ENCODE results near the gene HAS3. TPM values are rescaled to one million over a fixed set of nuclear protein-coding genes. Genes with fewer than 3 reads are reported as not detected.

Gene HAS3
- polyA plus RNA-seq, 1 donor (not counting 4 experiments of a cell fraction or from before 2014, with no cell fraction given) = 132 TPM

GRCh38 chr16:69064124-69064763, 41.2 kb upstream of the HAS3 start:
- Histone ChIP-seq H3K27me3 (ENCODE audit: control insufficient read depth, extremely low read depth, insufficient read depth, low read length) (no peaks in the 10 kb centered on the region), H4K20me1 (ENCODE audit: control insufficient read depth, extremely low read depth, insufficient read depth, low read length) (no peaks in the 10 kb centered on the region), H3K4me1 (ENCODE audit: control insufficient read depth, extremely low read depth, insufficient read depth, low read length) (peaks cover 7% of the 10 kb centered on the region), H2AFZ (ENCODE audit: control insufficient read depth, low read length) (no peak overlapping the region), H3K4me2 (ENCODE audit: control insufficient read depth, extremely low read depth, insufficient read depth, low read depth, low read length) (peak overlapping the region; percentile 30), H3K36me3 (ENCODE audit: control insufficient read depth in 2 of 2, extremely low read depth in 1 of 2, insufficient read depth in 2 of 2, low read length in 2 of 2) (no peaks in the 10 kb centered on the region), H3K9ac (ENCODE audit: control insufficient read depth, extremely low read depth, insufficient read depth, low read length) (no peak overlapping the region), H3K9me3 (ENCODE audit: control insufficient read depth, low read depth, low read length) (no peaks in the 10 kb centered on the region), H3K27ac (ENCODE audit: control insufficient read depth, insufficient read depth, low read length) (no peak overlapping the region), H3K4me3 (ENCODE audit: control insufficient read depth in 2 of 3, extremely low read depth in 1 of 3, insufficient read depth in 2 of 3, low read depth in 1 of 3, low read length in 3 of 3) (no peak overlapping the region), H3K9me1 (ENCODE audit: control insufficient read depth, extremely low read depth, insufficient read depth, low read length) (no peaks in the 10 kb centered on the region), H3K79me2 (ENCODE audit: control insufficient read depth, insufficient read depth, low read length) (no peaks in the 10 kb centered on the region)
- dilution Hi-C loops (cut with MboI; ENCODE audit: extremely low pct_ligation_motif_present, low sequenced_read_pairs) = no loop called here
- FAIRE-seq (peak; percentile 77), DNase-seq (ENCODE audit: low read depth, low spot score) (no peak)
- TF ChIP-seq EZH2 (IDR thresholded peaks at IDR 0.05; ENCODE audit: low read length) = no peak
- TF ChIP-seq, protein P1, sequence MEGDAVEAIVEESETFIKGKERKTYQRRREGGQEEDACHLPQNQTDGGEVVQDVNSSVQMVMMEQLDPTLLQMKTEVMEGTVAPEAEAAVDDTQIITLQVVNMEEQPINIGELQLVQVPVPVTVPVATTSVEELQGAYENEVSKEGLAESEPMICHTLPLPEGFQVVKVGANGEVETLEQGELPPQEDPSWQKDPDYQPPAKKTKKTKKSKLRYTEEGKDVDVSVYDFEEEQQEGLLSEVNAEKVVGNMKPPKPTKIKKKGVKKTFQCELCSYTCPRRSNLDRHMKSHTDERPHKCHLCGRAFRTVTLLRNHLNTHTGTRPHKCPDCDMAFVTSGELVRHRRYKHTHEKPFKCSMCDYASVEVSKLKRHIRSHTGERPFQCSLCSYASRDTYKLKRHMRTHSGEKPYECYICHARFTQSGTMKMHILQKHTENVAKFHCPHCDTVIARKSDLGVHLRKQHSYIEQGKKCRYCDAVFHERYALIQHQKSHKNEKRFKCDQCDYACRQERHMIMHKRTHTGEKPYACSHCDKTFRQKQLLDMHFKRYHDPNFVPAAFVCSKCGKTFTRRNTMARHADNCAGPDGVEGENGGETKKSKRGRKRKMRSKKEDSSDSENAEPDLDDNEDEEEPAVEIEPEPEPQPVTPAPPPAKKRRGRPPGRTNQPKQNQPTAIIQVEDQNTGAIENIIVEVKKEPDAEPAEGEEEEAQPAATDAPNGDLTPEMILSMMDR (optimal IDR thresholded peaks at IDR 0.05 in 1 of 3, IDR thresholded peaks at IDR 0.05 in 1 of 3, conservative IDR thresholded peaks at IDR 0.05 in 1 of 3; ENCODE audit: extremely low read depth in 1 of 3, insufficient read depth in 2 of 3, low read length in 3 of 3) = no peak

DNA sequence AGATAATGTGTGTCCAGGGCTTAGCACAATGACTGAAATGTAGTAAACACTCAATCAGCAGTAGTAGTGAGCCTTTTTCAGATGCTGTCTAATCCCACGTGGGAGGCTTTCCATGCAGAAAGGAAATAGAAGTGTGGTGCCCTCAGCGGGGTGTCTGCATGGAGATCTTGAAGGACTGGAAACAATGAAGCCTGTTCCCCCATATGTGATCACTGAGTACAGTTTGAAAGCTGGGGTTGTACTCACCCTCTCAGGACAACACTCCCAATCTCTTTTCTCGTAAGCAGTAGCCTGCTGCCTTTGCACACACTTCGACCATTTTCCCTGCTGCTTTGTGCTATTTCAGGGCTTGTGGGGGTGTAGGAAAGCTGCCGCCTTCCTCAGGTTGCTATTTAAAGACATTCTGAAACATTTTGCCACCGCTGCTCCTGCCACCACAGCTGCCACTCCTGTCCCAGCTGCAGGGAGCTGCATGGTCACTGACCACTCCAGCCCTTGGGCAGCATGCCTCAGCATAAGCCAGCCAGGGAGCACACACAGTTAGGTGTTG, 40.6 kb upstream of the HAS3 start:
- DNase-seq (ENCODE audit: low read depth, low spot score) (no peak), FAIRE-seq (no peak)
- no peaks in the 10 kb centered on the region for H3K9me1 ChIP-seq (ENCODE audit: control insufficient read depth, extremely low read depth, insufficient read depth, low read length)
- no peak overlapping the region for H2AFZ ChIP-seq (ENCODE audit: control insufficient read depth, low read length)
- no peaks in the 10 kb centered on the region for H3K27me3 ChIP-seq (ENCODE audit: control insufficient read depth, extremely low read depth, insufficient read depth, low read length)
- no peak for TF ChIP-seq EZH2 (IDR thresholded peaks at IDR 0.05; ENCODE audit: low read length)
- TF ChIP-seq, protein P1 (optimal IDR thresholded peaks at IDR 0.05 in 1 of 3, IDR thresholded peaks at IDR 0.05 in 1 of 3, conservative IDR thresholded peaks at IDR 0.05 in 1 of 3; ENCODE audit: extremely low read depth in 1 of 3, insufficient read depth in 2 of 3, low read length in 3 of 3) = no peak
- no peak overlapping the region for H3K9ac ChIP-seq (ENCODE audit: control insufficient read depth, extremely low read depth, insufficient read depth, low read length)
- dilution Hi-C loops (cut with MboI; ENCODE audit: extremely low pct_ligation_motif_present, low sequenced_read_pairs) = no loop called here
- H3K27ac ChIP-seq (ENCODE audit: control insufficient read depth, insufficient read depth, low read length) = no peak overlapping the region
- no peak overlapping the region for H3K4me3 ChIP-seq (ENCODE audit: control insufficient read depth in 2 of 3, extremely low read depth in 1 of 3, insufficient read depth in 2 of 3, low read depth in 1 of 3, low read length in 3 of 3)
- H4K20me1 ChIP-seq (ENCODE audit: control insufficient read depth, extremely low read depth, insufficient read depth, low read length) = no peaks in the 10 kb centered on the region
- peaks cover 10% of the 10 kb centered on the region for H3K4me1 ChIP-seq (ENCODE audit: control insufficient read depth, extremely low read depth, insufficient read depth, low read length)
- no peaks in the 10 kb centered on the region for H3K9me3 ChIP-seq (ENCODE audit: control insufficient read depth, low read depth, low read length)
- H3K36me3 ChIP-seq (ENCODE audit: control insufficient read depth in 2 of 2, extremely low read depth in 1 of 2, insufficient read depth in 2 of 2, low read length in 2 of 2) = no peaks in the 10 kb centered on the region
- H3K79me2 ChIP-seq (ENCODE audit: control insufficient read depth, insufficient read depth, low read length) = no peaks in the 10 kb centered on the region
- H3K4me2 ChIP-seq (ENCODE audit: control insufficient read depth, extremely low read depth, insufficient read depth, low read depth, low read length) = no peak overlapping the region
